Tibial nerve (tissue), 4 donors: ENCODE data around the gene VEZF1. TPM values are rescaled to one million over a fixed set of nuclear protein-coding genes. Genes with fewer than 3 reads are reported as not detected.

Experiments
- DNase-seq, 2 donors: peaks; one replicate each; pipeline ENCODE4 v3.0.0-alpha.2; 2019; ENCODE audit warnings: low spot score in 2 of 2
- H3K27ac ChIP-seq, 4 donors: fragments of 200-600 bp; sonication (generic) in 3 of 4; one replicate each; pipeline ENCODE4 v1.5.1; 2017 to 2019; ENCODE audit warnings: mild to moderate bottlenecking in 1 of 4
- H3K27me3 ChIP-seq, 2 donors: fragments of 200-600 bp; sonication (generic) in 1 of 2; one replicate each; pipeline versions ENCODE4 v1.5.1 to v1.6.0; 2017 to 2019
- H3K36me3 ChIP-seq, 3 donors: fragments of 200-600 bp; sonication (generic); one replicate each; pipeline ENCODE4 v1.5.1; 2018 to 2019
- H3K4me1 ChIP-seq, 4 donors: fragments of 200-600 bp; sonication (generic) in 3 of 4; one replicate each; pipeline ENCODE4 v1.5.1; 2017 to 2019
- H3K4me3 ChIP-seq, 4 donors: fragments of 200-600 bp; sonication (generic) in 3 of 4; one replicate each; pipeline ENCODE4 v1.5.1; 2017 to 2019; ENCODE audit warnings: mild to moderate bottlenecking in 1 of 4, moderate library complexity in 1 of 4
- H3K9me3 ChIP-seq, 4 donors: fragments of 200-600 bp; sonication (generic) in 3 of 4; one replicate each; pipeline ENCODE4 v1.5.1; 2017 to 2019
- CTCF ChIP-seq, 5 experiments: fragments of 200-600 bp in 3 of 5; fragments of 450-650 bp in 2 of 5; sonication (generic) in 3 of 5; IDR thresholded peaks; one replicate each; pipeline ENCODE4 v1.5.1; 2016 to 2019; ENCODE audit warnings: antibody characterized with exemption in 5 of 5, mild to moderate bottlenecking in 3 of 5, moderate library complexity in 2 of 5
- EP300 ChIP-seq, 2 donors: sonication (generic); formaldehyde crosslinking; IDR thresholded peaks; one replicate each; pipeline ENCODE4 v1.6.1; 2017; ENCODE audit warnings: antibody characterized with exemption in 2 of 2, mild to moderate bottlenecking in 1 of 2
- POLR2A ChIP-seq, 2 donors: fragments of 450-650 bp; IDR thresholded peaks; one replicate each; pipeline ENCODE4 v1.6.1; 2017; ENCODE audit warnings: antibody characterized with exemption in 2 of 2, mild to moderate bottlenecking in 2 of 2, moderate library complexity in 2 of 2
- WGBS, 2 donors: methylation state at CpG; one replicate each; pipeline ENCODE4 v1.1.5; 2018; 5-methylcytosine and 5-hydroxymethylcytosine counted together
- total RNA-seq, 4 donors: library from RNA; depleted of rRNA; stranded (reverse); fragments of >200 nt; gene quantifications; one replicate each; pipeline ENCODE4 v1.1.0, GENCODE V29; 2016

The VEZF1 gene
- total RNA-seq, 4 donors from 2014 or later: 42.3 to 66.0 (median 48.3) TPM

- Histone ChIP-seq H3K27ac (no peak overlapping the region), H3K27me3 (no peaks in the 10 kb centered on the region), H3K4me3 (no peak overlapping the region), H3K9me3 (no peaks in the 10 kb centered on the region), H3K4me1 (peaks cover 3 to 28% (median 18%) of the 10 kb centered on the region in 4 donors), H3K36me3 (no peaks in the 10 kb centered on the region)
- WGBS, 2 donors: 90 to 93% methylated on average over 3 of the region's 3 CpGs
- TF ChIP-seq POLR2A (IDR thresholded peaks at IDR 0.05): no peak
- TF ChIP-seq CTCF (IDR thresholded peaks at IDR 0.05): no peak
- TF ChIP-seq EP300 (IDR thresholded peaks at IDR 0.05): no peak
- no peak for DNase-seq
Observed at GRCh38 chr17:57957886-57958285, 30.2 kb downstream of the VEZF1 start.

GRCh38 chr17:57957120-57957850 lies 30.8 kb downstream of the VEZF1 start:
- no peaks in the 10 kb centered on the region for H3K36me3 ChIP-seq
- no peaks in the 10 kb centered on the region for H3K27me3 ChIP-seq
- H3K9me3 ChIP-seq: no peaks in the 10 kb centered on the region
- H3K4me1 ChIP-seq: peaks cover 3 to 34% (median 18%) of the 10 kb centered on the region in 4 donors
- DNase-seq: no peak
- TF ChIP-seq CTCF (IDR thresholded peaks at IDR 0.05) (no peak), POLR2A (IDR thresholded peaks at IDR 0.05) (no peak), EP300 (IDR thresholded peaks at IDR 0.05) (no peak)
- no peak overlapping the region for H3K27ac ChIP-seq
- 95% methylated on average over 8 of the region's 8 CpGs for WGBS, 2 donors
- H3K4me3 ChIP-seq: no peak overlapping the region

- no peaks in the 10 kb centered on the region for H3K27me3 ChIP-seq
- H3K36me3 ChIP-seq: no peaks in the 10 kb centered on the region
- H3K27ac ChIP-seq: no peak overlapping the region
- TF ChIP-seq EP300 (IDR thresholded peaks at IDR 0.05) (no peak), POLR2A (IDR thresholded peaks at IDR 0.05) (no peak), CTCF (IDR thresholded peaks at IDR 0.05) (no peak)
- 70 to 72% methylated on average over 11 to 13 of the region's 13 CpGs for WGBS, 2 donors
- no peaks in the 10 kb centered on the region for H3K9me3 ChIP-seq
- peaks cover 3 to 42% (median 18%) of the 10 kb centered on the region in 4 donors for H3K4me1 ChIP-seq
- no peak for DNase-seq
- no peak overlapping the region for H3K4me3 ChIP-seq
Observed at GRCh38 chr17:57956291-57957119, 31.5 kb downstream of the VEZF1 start.

GRCh38 chr17:57955183-57955931 lies 32.7 kb downstream of the VEZF1 start, which contains the start of gene CUEDC1:
CUEDC1 (minus strand) TSS chr17:57955412; CDS start chr17:57885564, 69,848 bp downstream.
- Histone ChIP-seq H3K36me3 (no peaks in the 10 kb centered on the region), H3K9me3 (no peaks in the 10 kb centered on the region), H3K4me1 (peaks cover 3 to 53% (median 20%) of the 10 kb centered on the region in 4 donors), H3K27me3 (no peaks in the 10 kb centered on the region), H3K4me3 (peak within 1 kb of the TSS; percentile 75 to 100 (median 80)), H3K27ac (peak within 1 kb of the TSS; percentile 98 to 99 (median 99))
- peak; percentile 53 to 61 for DNase-seq
- WGBS, 2 donors: 4 to 5% methylated on average over 12 to 30 of the region's 79 CpGs
- TF ChIP-seq POLR2A (IDR thresholded peaks at IDR 0.05) (no peak), EP300 (IDR thresholded peaks at IDR 0.05) (no peak), CTCF (IDR thresholded peaks at IDR 0.05) (peak; percentile 30 to 62 (median 51))
